Stimulated activated CD8-positive, alpha-beta memory T cell treated with anti-CD3 and anti-CD28 coated beads, Interleukin-4, amount 100 ng/mL, for 4 hours (primary cell): ENCODE data around the gene FAM32A.

Source experiments
- DNase-seq, 2 donors: peaks; one replicate each; pipeline ENCODE4 v3.0.0-alpha.2; 2020; ENCODE audit warnings: low read depth in 2 of 2, low spot score in 1 of 2

Gene FAM32A

DNA sequence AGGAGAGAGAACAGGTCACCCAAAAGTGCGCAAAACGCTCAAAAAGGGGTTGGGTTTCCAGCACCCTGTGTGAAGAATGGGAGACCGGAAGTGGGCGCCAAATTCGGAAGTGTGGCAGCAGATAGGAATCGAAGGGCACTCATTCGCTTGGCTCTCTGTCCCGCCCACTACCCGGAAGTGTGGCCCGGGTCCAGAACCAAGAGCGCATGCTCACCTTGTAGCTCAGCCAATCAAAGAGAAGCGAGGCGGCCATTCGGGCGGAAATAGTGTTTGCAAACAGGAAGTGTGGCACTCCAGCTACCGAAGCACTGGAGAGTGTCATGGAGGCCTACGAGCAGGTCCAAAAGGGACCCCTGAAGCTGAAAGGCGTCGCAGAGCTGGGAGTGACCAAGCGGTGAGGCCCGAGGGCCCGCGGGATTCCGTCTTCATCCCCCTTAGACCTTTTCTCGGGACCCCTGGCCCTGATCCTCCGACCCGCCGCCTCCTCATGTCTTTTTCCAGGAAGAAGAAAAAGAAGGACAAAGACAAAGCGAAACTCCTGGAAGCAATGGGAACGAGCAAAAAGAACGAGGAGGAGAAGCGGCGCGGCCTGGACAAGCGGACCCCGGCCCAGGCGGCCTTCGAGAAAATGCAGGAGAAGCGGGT, at the start of gene FAM32A:
FAM32A (plus strand) TSS at position 288 of the 645 bp plus-strand sequence; CDS start at position 321, 33 bp downstream.
- DNase-seq: peak; percentile 96 to 99

DNA sequence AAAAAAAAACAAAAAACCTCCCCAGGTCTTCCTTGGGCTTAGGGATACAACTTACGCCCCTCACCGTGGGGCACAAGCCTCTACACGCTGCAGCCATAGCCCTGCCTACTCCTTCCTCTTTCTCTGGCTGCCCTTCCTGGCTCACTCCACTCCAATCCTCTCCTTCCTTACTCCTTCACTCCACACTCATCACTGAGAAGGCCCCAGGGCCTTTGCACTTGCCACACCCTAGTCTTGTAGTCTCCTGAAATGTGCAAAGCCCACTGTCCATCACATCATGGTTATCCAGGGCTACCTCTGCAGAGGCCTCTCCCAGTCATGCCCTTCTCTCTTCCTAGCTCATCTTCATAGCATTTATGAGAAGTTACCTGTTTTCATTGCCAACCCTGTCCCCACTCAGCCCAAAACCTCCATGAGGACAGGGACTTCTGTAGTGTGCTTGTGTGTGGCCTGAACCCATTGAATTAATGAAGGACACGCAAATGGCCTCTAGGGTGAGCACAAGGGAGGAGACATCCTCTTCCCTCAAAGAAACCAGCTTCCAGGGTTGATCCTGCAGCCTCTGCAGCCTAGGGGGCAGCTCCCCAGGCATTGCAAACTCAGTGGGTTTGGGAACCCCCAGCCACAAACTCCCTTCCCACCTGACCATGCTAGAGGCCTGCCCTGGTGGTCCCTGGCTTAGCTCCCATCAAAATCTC, 49.6 kb upstream of the FAM32A start:
- DNase-seq: no peak

GRCh38 chr19:16136185-16136999, 48.8 kb upstream of the FAM32A start:
- no peak for DNase-seq

GRCh38 chr19:16139752-16140151, 45.5 kb upstream of the FAM32A start:
- peak in 1 of 2 donors; percentile 7 for DNase-seq

- DNase-seq: no peak
These were observed 44.2 kb upstream of the FAM32A start for GRCh38 chr19:16141043-16141442.

GRCh38 chr19:16142032-16142580, 43.1 kb upstream of the FAM32A start:
- DNase-seq: no peak

DNA sequence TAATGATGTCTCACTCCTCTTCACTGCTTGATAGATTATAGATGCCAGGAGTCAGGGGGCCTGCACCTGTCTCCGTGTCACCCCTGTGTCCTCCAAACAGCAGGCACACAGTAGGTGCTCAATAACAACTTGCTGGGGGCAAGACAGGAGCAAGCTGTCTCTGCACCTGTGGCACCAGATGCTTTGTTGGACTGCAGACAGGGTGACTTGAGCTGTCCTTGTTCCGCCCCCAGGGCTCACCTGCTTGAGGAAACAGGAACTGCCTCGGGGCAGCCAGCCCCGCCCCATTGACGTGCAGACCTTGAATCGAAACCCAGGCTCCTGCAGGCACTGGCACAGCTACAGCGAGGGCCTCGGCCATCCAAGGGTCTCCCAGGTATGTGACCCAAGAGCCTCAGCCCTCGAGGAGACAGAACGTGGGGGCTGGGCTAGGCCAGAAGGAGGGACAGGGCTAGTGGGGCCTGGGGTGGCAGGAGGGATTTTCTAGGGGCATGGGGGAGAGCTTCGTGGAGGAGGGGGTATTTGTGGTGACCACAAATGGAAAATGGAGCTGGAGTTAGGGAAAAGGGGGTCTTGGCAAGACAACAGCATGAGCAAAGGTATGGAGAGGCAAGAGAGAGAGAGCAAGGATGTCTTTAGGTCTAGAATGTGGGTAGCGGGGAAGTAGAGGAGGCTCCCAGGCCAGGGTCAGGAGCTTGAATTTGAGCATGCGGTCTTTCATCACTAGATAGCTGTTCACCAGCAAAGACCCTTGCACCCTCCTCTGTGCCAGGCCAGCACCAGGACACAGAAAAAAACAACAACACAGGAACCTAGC, 41.6 kb upstream of the FAM32A start, which contains the start of gene HSH2D:
HSH2D (plus strand) TSS at position 287 of the 817 bp plus-strand sequence. CDS start 5,066 bp downstream, outside the sequence.
- peak; percentile 40 to 63 for DNase-seq

- no peak for DNase-seq
These were observed 41.0 kb upstream of the FAM32A start for GRCh38 chr19:16144216-16144581.

DNA sequence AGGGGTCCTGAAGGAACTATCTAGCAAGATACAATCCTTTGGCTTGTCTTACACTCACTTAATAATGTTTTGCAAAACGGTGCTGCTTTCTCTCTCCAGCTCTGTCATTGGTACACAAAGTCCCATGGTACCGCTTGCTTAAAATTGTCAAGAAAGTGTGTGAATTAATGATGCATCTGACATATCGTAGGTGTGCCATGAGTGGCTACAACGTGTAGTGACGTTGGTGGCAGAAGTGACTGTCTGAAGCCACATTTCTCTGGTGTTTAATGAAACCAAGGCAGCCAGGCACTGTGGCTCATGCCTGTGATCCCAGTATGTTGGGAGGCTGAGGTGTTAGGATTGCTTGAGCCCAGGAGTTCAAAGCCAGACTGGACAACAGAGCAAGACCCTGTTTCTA, 39.1 kb upstream of the FAM32A start:
- DNase-seq: no peak

GRCh38 chr19:16148443-16149229, 36.6 kb upstream of the FAM32A start:
- no peak for DNase-seq

DNA sequence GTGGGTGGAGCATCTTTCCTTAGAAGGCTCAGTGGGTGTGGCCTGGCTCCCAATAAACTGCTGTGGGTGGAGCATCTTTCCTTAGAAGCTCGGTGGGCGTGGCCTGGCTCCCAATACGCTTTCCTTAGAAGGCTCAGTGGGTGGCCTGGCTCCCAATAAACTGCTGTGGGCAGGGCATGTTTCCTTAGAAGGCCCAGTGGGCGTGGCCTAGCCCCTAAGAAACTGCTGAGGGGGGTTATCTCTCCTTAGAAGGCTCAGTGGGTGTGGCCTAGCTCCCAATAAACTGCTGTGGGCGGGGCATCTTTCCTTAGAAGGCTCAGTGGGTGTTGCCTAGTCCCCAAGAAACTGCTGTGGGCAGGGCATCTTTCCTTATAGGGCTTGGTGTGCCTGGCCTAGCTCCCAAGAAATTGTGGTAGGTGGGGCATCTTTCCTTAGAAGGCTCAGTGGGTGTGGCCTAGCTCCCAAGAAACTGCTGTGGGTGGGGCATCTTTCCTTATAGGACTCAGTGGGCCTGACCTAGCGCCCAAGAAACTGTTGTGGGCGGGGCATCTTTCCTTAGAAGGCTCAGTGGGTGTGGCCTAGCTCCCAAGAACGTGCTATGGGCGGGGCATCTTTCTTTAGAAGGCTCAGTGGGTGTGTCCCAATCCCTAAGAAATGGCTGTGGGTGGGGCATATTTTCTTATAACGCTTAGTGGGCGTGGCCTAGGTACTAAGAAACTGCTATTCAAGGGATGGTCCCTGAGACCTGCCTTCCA, 31.5 kb upstream of the FAM32A start:
- no peak for DNase-seq

GRCh38 chr19:16154557-16154956, 30.7 kb upstream of the FAM32A start:
- no peak for DNase-seq

GRCh38 chr19:16155128-16155527, 30.1 kb upstream of the FAM32A start:
- DNase-seq: no peak

DNA sequence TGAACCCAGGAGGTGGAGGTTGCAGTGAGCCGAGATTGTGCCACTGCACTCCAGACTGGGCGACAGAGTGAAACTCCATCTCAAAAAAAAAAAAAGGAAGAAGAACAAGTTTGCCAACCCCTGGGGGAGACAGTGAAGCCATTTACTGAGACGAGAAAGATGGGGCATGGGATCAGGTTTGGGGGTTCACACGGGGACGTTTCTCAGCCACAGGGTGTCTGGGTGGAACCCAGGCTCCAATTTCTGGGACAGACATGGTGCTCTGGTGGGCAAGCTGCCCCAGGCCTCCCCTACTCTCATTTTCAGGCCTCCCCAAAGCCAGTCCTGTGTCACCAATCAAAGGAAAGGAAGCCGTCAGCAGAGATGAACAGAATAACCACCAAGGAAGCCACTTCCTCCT, 28.3 kb upstream of the FAM32A start:
- DNase-seq: no peak

- no peak for DNase-seq
These were observed 27.6 kb upstream of the FAM32A start for GRCh38 chr19:16157601-16158000.

DNA sequence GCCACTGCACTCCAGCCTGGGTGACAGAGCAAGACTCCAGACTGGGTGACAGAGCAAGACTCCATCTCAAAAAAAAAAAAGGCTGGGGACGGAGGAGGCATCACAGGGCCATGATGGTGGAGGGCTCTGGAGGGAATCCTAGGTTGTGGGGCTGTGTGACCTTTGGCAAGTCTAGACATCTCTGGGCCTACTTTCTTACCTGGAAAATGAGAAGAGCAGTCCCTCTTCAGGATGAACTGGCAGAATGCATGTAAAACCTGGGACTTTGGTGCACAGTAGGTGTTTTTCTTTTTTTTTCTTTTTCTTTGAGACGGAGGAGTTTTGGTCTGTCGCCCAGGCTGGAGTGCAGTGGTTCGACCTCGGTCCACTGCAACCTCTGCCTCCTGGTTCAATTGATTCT, 25.6 kb upstream of the FAM32A start:
- DNase-seq: no peak

DNA sequence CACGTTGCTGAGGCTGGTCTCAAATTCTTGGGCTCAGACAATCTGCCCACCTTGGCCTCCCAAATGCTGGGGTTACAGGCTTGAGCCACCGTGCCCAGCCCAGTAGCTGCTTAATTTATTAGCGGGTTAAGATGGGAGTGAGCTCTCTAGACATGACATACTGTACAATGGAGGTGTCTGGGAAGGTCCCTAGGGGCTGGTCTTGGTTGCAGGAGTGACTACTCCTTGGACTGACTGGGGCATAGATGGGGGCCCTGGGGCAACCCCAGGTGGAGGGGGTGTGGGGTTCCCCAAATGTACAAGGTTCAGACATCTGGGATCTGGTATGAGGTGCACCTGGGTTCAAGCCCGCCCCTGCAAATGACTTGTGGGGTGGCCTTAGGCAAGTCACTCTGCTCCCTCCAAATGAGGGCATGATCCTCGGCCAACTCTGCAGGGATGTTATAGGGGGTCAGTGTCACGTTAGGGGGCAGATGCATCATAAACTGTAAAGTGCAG, 24.7 kb upstream of the FAM32A start:
- DNase-seq: no peak

DNA sequence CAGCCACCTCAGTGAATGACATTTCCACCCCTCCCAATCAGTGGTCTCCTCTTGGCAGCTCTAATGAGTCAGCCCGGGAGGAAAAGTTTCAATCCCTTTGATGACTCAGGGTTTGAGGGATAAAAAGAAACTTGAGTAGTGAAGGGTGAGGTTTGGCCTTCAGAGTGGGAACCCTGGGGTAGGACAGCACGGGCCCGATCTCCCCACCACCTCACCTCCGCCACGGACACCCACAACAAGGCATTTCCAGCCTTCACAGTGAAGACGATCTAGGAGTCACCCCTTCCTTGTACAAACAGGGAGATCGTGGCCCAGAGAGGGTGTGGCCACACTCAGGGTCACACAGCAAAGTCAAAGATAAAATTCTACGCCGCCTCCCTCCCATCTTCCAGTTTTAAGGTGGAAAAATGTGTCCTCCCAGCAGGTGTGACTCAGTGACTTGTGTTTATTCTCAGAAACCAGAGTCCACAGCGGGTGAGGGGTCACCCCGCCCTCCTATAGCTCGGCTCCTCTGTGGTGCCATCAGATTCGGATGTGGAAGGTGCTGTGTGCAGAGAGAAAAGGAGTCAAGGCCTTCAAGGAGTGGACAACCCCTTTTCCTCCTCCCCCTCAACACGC, 24.2 kb upstream of the FAM32A start:
- DNase-seq: no peak

DNA sequence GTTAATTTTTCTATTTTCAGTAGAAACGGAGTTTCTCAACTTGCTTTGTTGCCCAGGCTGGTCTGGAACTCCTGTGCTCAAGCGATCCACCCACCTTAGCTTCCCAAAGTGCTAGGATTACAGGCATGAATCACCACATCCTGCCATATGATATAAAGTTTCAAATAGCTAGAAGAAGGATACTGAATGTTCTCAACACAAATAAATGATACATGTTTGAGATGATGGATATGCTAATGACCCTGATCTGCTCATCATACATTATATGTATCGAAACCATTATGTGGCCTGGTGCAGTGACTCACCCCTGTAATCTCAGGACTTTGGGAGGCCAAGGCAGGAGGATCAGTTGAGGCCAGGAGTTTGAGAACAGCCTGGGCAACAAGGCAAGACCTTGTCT, 23.4 kb upstream of the FAM32A start:
- no peak for DNase-seq
